ENCODE data around the gene KIF1A.

DNA sequence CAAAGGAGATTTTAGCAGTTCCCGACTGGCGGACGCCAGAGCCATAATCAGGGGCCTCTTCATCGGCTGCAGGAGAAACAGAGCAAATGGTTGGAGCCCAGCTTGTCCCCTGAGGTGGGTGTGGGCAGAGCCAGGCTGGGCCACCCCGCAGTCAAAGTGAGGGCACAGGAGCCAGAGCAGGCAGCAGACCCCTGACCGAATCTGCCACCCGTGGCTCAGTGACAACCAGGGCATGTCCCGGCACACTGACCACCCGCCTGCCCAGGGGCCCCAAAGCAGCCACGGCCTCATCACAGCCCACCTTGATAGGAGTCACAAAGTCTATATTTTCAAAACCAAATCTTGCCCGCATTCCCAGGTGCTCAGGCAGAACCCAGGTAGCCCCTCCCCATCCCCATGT is 72.8 kb downstream of the KIF1A start:
- TF ChIP-seq CTCF (IDR thresholded peaks at IDR 0.05): no peak
- TF ChIP-seq, protein P1, sequence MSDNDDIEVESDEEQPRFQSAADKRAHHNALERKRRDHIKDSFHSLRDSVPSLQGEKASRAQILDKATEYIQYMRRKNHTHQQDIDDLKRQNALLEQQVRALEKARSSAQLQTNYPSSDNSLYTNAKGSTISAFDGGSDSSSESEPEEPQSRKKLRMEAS (CRISPR knock-in tag; IDR thresholded peaks at IDR 0.05): no peak
- TF ChIP-seq ESRRA (CRISPR knock-in tag; IDR thresholded peaks at IDR 0.05; ENCODE audit: borderline replicate concordance): no peak
- TF ChIP-seq CREM (CRISPR knock-in tag; IDR thresholded peaks at IDR 0.05): no peak
- TF ChIP-seq, protein P2, sequence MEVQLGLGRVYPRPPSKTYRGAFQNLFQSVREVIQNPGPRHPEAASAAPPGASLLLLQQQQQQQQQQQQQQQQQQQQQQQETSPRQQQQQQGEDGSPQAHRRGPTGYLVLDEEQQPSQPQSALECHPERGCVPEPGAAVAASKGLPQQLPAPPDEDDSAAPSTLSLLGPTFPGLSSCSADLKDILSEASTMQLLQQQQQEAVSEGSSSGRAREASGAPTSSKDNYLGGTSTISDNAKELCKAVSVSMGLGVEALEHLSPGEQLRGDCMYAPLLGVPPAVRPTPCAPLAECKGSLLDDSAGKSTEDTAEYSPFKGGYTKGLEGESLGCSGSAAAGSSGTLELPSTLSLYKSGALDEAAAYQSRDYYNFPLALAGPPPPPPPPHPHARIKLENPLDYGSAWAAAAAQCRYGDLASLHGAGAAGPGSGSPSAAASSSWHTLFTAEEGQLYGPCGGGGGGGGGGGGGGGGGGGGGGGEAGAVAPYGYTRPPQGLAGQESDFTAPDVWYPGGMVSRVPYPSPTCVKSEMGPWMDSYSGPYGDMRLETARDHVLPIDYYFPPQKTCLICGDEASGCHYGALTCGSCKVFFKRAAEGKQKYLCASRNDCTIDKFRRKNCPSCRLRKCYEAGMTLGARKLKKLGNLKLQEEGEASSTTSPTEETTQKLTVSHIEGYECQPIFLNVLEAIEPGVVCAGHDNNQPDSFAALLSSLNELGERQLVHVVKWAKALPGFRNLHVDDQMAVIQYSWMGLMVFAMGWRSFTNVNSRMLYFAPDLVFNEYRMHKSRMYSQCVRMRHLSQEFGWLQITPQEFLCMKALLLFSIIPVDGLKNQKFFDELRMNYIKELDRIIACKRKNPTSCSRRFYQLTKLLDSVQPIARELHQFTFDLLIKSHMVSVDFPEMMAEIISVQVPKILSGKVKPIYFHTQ (CRISPR knock-in tag; IDR thresholded peaks at IDR 0.05): no peak
- TF ChIP-seq CREB1 (CRISPR knock-in tag; IDR thresholded peaks at IDR 0.05): no peak
- no peak for TF ChIP-seq JUN (CRISPR knock-in tag; IDR thresholded peaks at IDR 0.05)
- no peak for TF ChIP-seq ZNF416 (CRISPR knock-in tag; IDR thresholded peaks at IDR 0.05)
- TF ChIP-seq ZNF671 (CRISPR knock-in tag; IDR thresholded peaks at IDR 0.05): no peak
- TF ChIP-seq GABPB1 (CRISPR knock-in tag; IDR thresholded peaks at IDR 0.05): no peak
- TF ChIP-seq HMGXB4 (CRISPR knock-in tag; IDR thresholded peaks at IDR 0.05): no peak
- TF ChIP-seq ZNF317 (CRISPR knock-in tag; IDR thresholded peaks at IDR 0.05; ENCODE audit: borderline replicate concordance, low read depth): no peak
- no peak for TF ChIP-seq ZNF512 (CRISPR knock-in tag; IDR thresholded peaks at IDR 0.05; ENCODE audit: borderline replicate concordance)
- TF ChIP-seq EMX1 (CRISPR knock-in tag; IDR thresholded peaks at IDR 0.05): no peak
